Fibroblast of the aortic adventitia (primary cell): Measurements from ENCODE around the gene PROSER3. TPM values are rescaled to one million over a fixed set of nuclear protein-coding genes. Genes with fewer than 3 reads are reported as not detected.
"Not testable (repeated sequence)": the region's sequence is repeated elsewhere in the genome, so short reads cannot be mapped to it uniquely, and the experiment has no call there.

ENCODE experiments used
- DNase-seq: peaks from one replicate; pipeline ENCODE4 v3.0.0-alpha.2; 2010; ENCODE audit warnings: low read depth
- H3K4me3 ChIP-seq: 2 replicates; pipeline ENCODE4 v1.5.1; 2011; ENCODE audit warnings: low read depth, mild to moderate bottlenecking, control low read depth, low read length, moderate library complexity
- CTCF ChIP-seq: IDR thresholded peaks from 2 replicates; pipeline ENCODE4 v1.5.1; 2011; ENCODE audit warnings: mild to moderate bottlenecking, low read length, control low read depth, inconsistent platforms; ENCODE audit not compliant: insufficient read depth
- total RNA-seq: library from RNA; depleted of rRNA; stranded (reverse); fragments of >200 nt; gene quantifications from 2 replicates; pipeline ENCODE4 v1.2.3, GENCODE V29; 2012; ENCODE audit warnings: low replicate concordance

Gene PROSER3
- total RNA-seq, 1 donor = 10.8 TPM

DNA sequence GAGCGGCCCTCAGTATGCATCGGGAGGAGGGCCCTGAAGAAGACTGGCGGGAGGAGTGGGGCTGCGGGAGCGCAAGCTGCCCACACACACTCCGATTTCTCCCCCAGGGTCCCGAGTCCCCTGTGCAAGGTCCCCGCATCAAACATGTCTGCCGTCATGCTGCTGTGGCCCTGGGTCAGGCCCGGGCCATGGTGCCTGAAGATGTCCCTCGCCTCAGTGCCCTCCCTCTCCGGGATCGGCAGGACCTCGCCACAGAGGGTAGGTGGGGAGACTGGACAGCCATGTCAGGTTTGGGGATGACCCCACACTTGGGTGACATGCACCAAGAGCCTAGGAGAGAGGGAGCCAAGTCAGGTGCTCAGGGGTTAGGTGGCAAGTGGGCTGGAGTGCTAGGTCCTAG lies 35.5 kb upstream of the PROSER3 start:
- no peak for TF ChIP-seq CTCF
- H3K4me3 ChIP-seq = no peak overlapping the region
- DNase-seq = no peak

DNA sequence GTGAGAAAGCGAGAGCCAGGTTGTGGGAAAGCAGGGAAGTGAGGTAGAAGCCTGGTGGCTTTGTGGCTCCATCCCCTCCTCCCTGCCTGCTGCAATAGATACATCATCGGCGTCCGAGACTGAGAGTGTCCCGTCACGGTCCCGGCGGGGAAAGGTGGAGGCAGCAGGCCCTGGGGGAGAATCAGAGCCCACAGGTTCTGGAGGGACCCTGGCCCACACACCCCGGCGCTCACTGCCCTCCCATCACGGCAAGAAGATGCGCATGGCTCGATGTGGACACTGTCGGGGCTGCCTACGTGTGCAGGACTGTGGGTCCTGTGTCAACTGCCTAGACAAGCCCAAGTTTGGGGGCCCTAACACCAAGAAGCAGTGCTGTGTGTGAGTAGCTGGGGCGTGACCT lies 35.1 kb upstream of the PROSER3 start:
- DNase-seq = no peak
- no peak for TF ChIP-seq CTCF
- H3K4me3 ChIP-seq = no peak overlapping the region

DNA sequence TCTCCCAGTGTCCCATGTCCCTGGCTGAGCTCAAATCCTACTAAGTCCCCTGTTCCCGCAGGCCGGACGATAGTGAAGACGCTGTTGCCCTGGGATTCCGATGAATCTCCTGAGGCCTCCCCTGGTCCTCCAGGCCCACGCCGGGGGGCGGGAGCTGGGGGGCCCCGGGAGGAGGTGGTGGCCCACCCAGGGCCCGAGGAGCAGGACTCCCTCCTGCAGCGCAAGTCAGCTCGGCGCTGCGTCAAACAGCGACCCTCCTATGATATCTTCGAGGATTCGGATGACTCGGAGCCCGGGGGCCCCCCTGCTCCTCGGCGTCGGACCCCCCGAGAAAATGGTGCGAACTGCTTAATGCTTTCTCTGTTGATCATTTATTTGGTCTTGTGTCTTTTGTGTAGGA lies 34.3 kb upstream of the PROSER3 start:
- no peak overlapping the region for H3K4me3 ChIP-seq
- TF ChIP-seq CTCF = no peak
- no peak for DNase-seq

DNA sequence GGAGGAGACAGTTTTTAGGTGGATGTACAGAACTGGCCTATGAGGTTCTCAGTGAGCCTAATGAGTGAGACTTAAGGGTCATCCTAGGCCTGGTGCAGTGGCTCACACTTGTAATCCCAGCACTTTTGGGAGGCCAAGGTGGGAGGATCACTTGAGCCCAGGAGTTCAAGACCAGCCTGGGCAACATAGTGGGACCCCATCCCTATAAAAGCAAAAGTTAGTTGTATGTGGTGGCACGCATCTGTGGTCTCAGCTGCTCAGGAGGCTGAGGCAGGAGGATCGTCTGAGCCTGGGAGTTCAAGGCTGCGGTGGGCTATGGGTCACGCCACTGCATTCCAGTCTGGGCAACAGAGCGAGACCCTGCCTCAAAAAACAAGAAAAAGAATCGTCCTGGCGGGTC lies 33.8 kb upstream of the PROSER3 start:
- not testable (repeated sequence) for H3K4me3 ChIP-seq, DNase-seq

GRCh38 chr19:35724560-35724959 lies 33.4 kb upstream of the PROSER3 start:
- TF ChIP-seq CTCF = no peak
- DNase-seq = no peak
- H3K4me3 ChIP-seq = no peak overlapping the region

DNA sequence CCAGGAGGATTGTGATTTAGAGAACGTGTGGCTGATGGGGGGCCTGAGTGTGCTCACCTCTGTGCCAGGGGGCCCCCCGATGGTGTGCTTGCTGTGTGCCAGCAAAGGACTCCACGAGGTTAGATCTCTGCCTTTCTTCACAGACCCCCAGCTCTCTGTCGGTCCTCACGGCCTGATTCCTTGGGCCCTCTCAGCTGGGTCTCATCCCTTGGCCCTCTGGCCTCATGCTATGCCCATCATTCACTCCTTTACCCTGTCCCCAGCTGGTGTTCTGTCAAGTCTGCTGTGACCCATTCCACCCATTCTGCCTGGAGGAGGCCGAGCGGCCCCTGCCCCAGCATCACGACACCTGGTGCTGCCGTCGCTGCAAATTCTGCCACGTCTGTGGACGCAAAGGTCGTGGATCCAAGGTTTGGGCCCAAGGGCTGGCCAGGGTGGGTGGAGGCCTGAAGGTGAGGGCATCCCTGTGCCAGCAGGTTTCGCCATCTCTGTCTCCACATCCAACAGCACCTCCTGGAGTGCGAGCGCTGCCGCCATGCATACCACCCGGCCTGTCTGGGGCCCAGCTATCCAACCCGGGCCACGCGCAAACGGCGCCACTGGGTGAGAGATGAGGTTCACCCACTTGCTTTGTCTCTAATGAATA lies 32.6 kb upstream of the PROSER3 start:
- DNase-seq = no peak
- no peak overlapping the region for H3K4me3 ChIP-seq
- TF ChIP-seq CTCF = no peak

- TF ChIP-seq CTCF = no peak
- DNase-seq = no peak
These were observed 30.7 kb upstream of the PROSER3 start for GRCh38 chr19:35727053-35727955.

More at GRCh38 chr19:35727053-35727955, 30.7 kb upstream of the PROSER3 start:
- H3K4me3 ChIP-seq = no peak overlapping the region
